Motor neuron (in vitro differentiated cells): ENCODE data around the gene WDR90. TPM values are rescaled to one million over a fixed set of nuclear protein-coding genes. Genes with fewer than 3 reads are reported as not detected.

ENCODE experiments used
- ATAC-seq, 8 experiments: fragments of 200-7000 bp; cut with Tn5 transposase; replicated peaks in 6 of 8; 2 replicates each; pipeline ENCODE4 v1.8.0; 2021; ENCODE audit warnings: mild to moderate bottlenecking in 8 of 8, moderate library complexity in 8 of 8
- H3K27ac ChIP-seq, 2 donors: fragments of 250-450 bp; sonication (Bioruptor Pico); 2 replicates each; pipeline ENCODE4 v1.9.0; 2021; ENCODE audit warnings: antibody characterized with exemption in 2 of 2, mild to moderate bottlenecking in 2 of 2, moderate library complexity in 1 of 2
- H3K4me1 ChIP-seq, 2 donors: fragments of 250-450 bp; sonication (Bioruptor Pico); replicated peaks in 1 of 2; 2 replicates each; pipeline ENCODE4 v1.6.1; 2021; ENCODE audit warnings: antibody characterized with exemption in 2 of 2, mild to moderate bottlenecking in 2 of 2, moderate library complexity in 1 of 2
- H3K4me3 ChIP-seq, 5 donors: fragments of 250-450 bp; sonication (Bioruptor Pico); 2 replicates each; pipeline ENCODE4 v1.9.0; 2021; ENCODE audit warnings: antibody characterized with exemption in 5 of 5, mild to moderate bottlenecking in 5 of 5, moderate library complexity in 4 of 5
- WGBS, 10 experiments: fragments of 450-650 bp; shearing (Covaris generic); methylation state at CpG; one replicate each; pipeline ENCODE4 v1.0.0; 2022; 5-methylcytosine and 5-hydroxymethylcytosine counted together
- in situ Hi-C, 9 experiments: fragments of 400-800 bp; cut with MboI; loops; one replicate each; pipeline ENCODE4 v1.15.0; 2021; ENCODE audit warnings: low sequenced_read_pairs in 9 of 9, low pct_unique_long_range_greater_than_20kb in 2 of 9; ENCODE audit not compliant: unreplicated experiment in 9 of 9
- total RNA-seq, 8 experiments: library from RNA; unstranded; fragments of 300-600 nt; gene quantifications; 2 replicates each; pipeline versions ENCODE4 v1.2.3 to v1.2.4, GENCODE V29; 2022

WDR90 gene
- total RNA-seq, 8 experiments from 2014 or later, result 8.0 to 62.4 (median 16.4) TPM

DNA sequence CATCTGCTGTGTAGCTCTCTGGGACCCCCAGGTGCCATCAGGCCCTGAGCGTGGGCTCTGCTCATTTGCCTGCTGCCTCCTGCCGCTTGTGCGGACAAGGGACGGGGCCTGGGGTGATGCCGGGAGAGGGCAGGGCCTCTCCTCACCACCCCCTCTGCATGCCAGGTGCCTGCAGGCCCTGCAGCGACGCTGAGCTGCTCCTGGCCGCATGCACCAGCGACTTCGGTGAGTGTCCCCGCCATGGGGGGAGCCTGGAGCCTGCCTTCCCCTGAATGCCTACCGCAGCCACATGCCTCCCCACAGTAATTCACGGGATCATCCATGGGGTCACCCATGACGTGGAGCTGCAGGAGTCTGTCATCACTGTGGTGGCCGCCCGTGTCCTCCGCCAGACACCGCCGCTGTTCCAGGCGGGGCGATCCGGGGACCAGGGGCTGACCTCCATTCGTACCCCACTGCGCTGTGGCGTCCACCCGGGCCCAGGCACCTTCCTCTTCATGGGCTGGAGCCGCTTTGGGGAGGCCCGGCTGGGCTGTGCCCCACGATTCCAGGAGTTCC is 67.7 kb downstream of the WDR90 start:
- Histone ChIP-seq H3K27ac (peak overlapping the region; percentile 51 to 89), H3K4me3 (peak overlapping the region in 4 of 5 donors; percentile 47 to 74 (median 63)), H3K4me1 (peaks cover 44 to 51% of the 10 kb centered on the region in 2 donors)
- WGBS, 10 experiments, result 33 to 41% methylated on average over 1 to 14 of the region's 29 CpGs; no CpG with 5 or more reads in 8 of the 10 experiments
- no peak for ATAC-seq
- in situ Hi-C loops, result loop anchor here in 1 of 9 experiments (25.0 kb wide), 1 partner anchor 345 kb away; the partner anchor contains the start of gene SSTR5

Other genes starting within 250 kb of the WDR90 start
- gene DECR2, start 247.5 kb upstream of the WDR90 start, total RNA-seq, result 10 to 100 TPM in 6 of 8 experiments, 1 to 10 TPM in 2; 7.1 to 24.2 (median 11.8) TPM
- gene RAB11FIP3, start 223.7 kb upstream of the WDR90 start, total RNA-seq, result 10 to 100 TPM; 13.6 to 32.6 (median 25.2) TPM
- gene CAPN15, start 121.7 kb upstream of the WDR90 start, total RNA-seq, result 10 to 100 TPM in 4 of 8 experiments, 1 to 10 TPM in 4; 7.1 to 46.4 (median 12.7) TPM
- under 1 TPM in 5 of 8 experiments, not detected in 3; 0.05 to 0.85 (median 0.24) TPM for gene PRR35, start 89.0 kb upstream of the WDR90 start, total RNA-seq
- 1 to 10 TPM in 5 of 8 experiments, under 1 TPM in 3; 0.33 to 2.2 (median 1.0) TPM for gene NHLRC4, start 82.4 kb upstream of the WDR90 start, total RNA-seq
- 10 to 100 TPM; 17.0 to 56.1 (median 26.0) TPM for gene PIGQ, start 79.4 kb upstream of the WDR90 start, total RNA-seq
- 10 to 100 TPM in 7 of 8 experiments, 1 to 10 TPM in 1; 9.3 to 23.8 (median 17.1) TPM for gene RAB40C, start 59.3 kb upstream of the WDR90 start, total RNA-seq
- 1 to 10 TPM in 2 of 8 experiments, under 1 TPM in 6; 0.14 to 9.0 (median 0.54) TPM for gene WFIKKN1, start 18.4 kb upstream of the WDR90 start, total RNA-seq
- 10 to 100 TPM; 52.5 to 97.9 (median 66.7) TPM for gene METTL26, start 13.1 kb upstream of the WDR90 start, total RNA-seq
- gene MCRIP2, start 7.5 kb upstream of the WDR90 start, total RNA-seq, result 10 to 100 TPM; 10.3 to 58.8 (median 31.3) TPM
- 100 to 1,000 TPM in 2 of 8 experiments, 10 to 100 TPM in 6; 30.6 to 119 (median 51.7) TPM for gene RHOT2, start 18.8 kb downstream of the WDR90 start, total RNA-seq
- 1 to 10 TPM; 1.0 to 8.5 (median 3.3) TPM for gene RHBDL1, start 26.3 kb downstream of the WDR90 start, total RNA-seq
- 100 to 1,000 TPM in 3 of 8 experiments, 10 to 100 TPM in 5; 39.9 to 144 (median 79.4) TPM for gene STUB1, start 31.0 kb downstream of the WDR90 start, total RNA-seq
- 10 to 100 TPM; 18.1 to 56.4 (median 33.2) TPM for gene JMJD8, start 35.0 kb downstream of the WDR90 start, total RNA-seq
- 10 to 100 TPM in 4 of 8 experiments, 1 to 10 TPM in 4; 6.0 to 18.9 (median 11.5) TPM for gene WDR24, start 41.0 kb downstream of the WDR90 start, total RNA-seq
- 10 to 100 TPM in 3 of 8 experiments, 1 to 10 TPM in 2, under 1 TPM in 3; 0.31 to 13.5 (median 6.3) TPM for gene FBXL16, start 56.4 kb downstream of the WDR90 start, total RNA-seq
- gene METRN, start 65.8 kb downstream of the WDR90 start, total RNA-seq, result 100 to 1,000 TPM in 2 of 8 experiments, 10 to 100 TPM in 6; 10.1 to 402 (median 34.9) TPM
- gene ANTKMT, start 71.8 kb downstream of the WDR90 start, total RNA-seq, result 10 to 100 TPM; 21.6 to 30.5 (median 24.5) TPM
- gene CCDC78, start 77.1 kb downstream of the WDR90 start, total RNA-seq, result 10 to 100 TPM in 1 of 8 experiments, 1 to 10 TPM in 7; 2.7 to 26.1 (median 4.6) TPM
- gene HAGHL, start 77.7 kb downstream of the WDR90 start, total RNA-seq, result 10 to 100 TPM in 6 of 8 experiments, 1 to 10 TPM in 2; 6.6 to 36.6 (median 14.2) TPM
- gene CIAO3, start 91.6 kb downstream of the WDR90 start, total RNA-seq, result 10 to 100 TPM; 15.0 to 30.5 (median 24.9) TPM
- under 1 TPM in 3 of 8 experiments, not detected in 5; 0.23 to 0.63 (median 0.43) TPM for gene MSLN, start 111.4 kb downstream of the WDR90 start, total RNA-seq
- gene RPUSD1, start 139.0 kb downstream of the WDR90 start, total RNA-seq, result 10 to 100 TPM in 7 of 8 experiments, 1 to 10 TPM in 1; 8.7 to 32.7 (median 15.8) TPM
- gene CHTF18, start 139.3 kb downstream of the WDR90 start, total RNA-seq, result 10 to 100 TPM in 6 of 8 experiments, 1 to 10 TPM in 2; 2.5 to 41.5 (median 12.4) TPM
- gene GNG13, start 151.4 kb downstream of the WDR90 start, total RNA-seq, result 1 to 10 TPM in 2 of 8 experiments, under 1 TPM in 3, not detected in 3; 0.56 to 2.8 (median 0.85) TPM